ENCODE measurements around the gene PARL. TPM values are rescaled to one million over a fixed set of nuclear protein-coding genes. Genes with fewer than 3 reads are reported as not detected.

Gene PARL
- total and polyA plus RNA-seq, 2 donors (not counting 3 experiments of a cell fraction or from before 2014, with no cell fraction given), result 38.8 to 48.1 TPM

GRCh38 chr3:183920416-183920815, 35.7 kb upstream of the PARL start:
- no peaks in the 10 kb centered on the region for H3K79me2 ChIP-seq (ENCODE audit: control insufficient read depth, insufficient read depth, low read length)
- no peaks in the 10 kb centered on the region for H4K20me1 ChIP-seq (replicated peaks; ENCODE audit: control insufficient read depth, extremely low read depth, insufficient read depth, low read length)
- intact Hi-C loops (cut with micrococcal nuclease) (no loop called here), dilution Hi-C loops (cut with MboI; ENCODE audit: extremely low pct_ligation_motif_present, low sequenced_read_pairs) (no loop called here)
- BruUV-seq (replicated peaks), result no TSS peak
- TF ChIP-seq POLR2AphosphoS5 (IDR thresholded peaks at IDR 0.05; ENCODE audit: insufficient read depth, low read depth, low read length) (no peak), MYC (IDR thresholded peaks at IDR 0.05; ENCODE audit: low read depth, low read length) (no peak), POLR2A (IDR thresholded peaks at IDR 0.05; ENCODE audit: low read depth, low read length) (no peak), EZH2 (IDR thresholded peaks at IDR 0.05; ENCODE audit: borderline replicate concordance, low read depth, low read length, severe bottlenecking) (no peak), GATA2 (IDR thresholded peaks at IDR 0.05; ENCODE audit: insufficient read depth, insufficient read length, low read depth, low read length) (no peak), FOS (IDR thresholded peaks at IDR 0.05; ENCODE audit: borderline replicate concordance, insufficient read depth, low read length) (no peak), JUN (IDR thresholded peaks at IDR 0.05; ENCODE audit: borderline replicate concordance, insufficient read depth, insufficient read length, low read depth) (no peak), CTCF (IDR thresholded peaks at IDR 0.05; ENCODE audit: extremely low read depth in 1 of 2, insufficient read depth in 1 of 2, low read depth in 1 of 2, low read length in 2 of 2) (no peak), MAX (IDR thresholded peaks at IDR 0.05; ENCODE audit: insufficient read depth, insufficient read length) (no peak)
- H3K27me3 ChIP-seq (ENCODE audit: control insufficient read depth in 2 of 2, insufficient read depth in 2 of 2, low read length in 2 of 2), result no peaks in the 10 kb centered on the region
- DNase-seq (ENCODE audit: low read depth, low spot score) (no peak), FAIRE-seq (no peak)
- H2AFZ ChIP-seq (ENCODE audit: low read depth, low read length), result no peak overlapping the region
- ChIA-PET CTCF (no interaction called here), POLR2A (no interaction called here)
- no peaks in the 10 kb centered on the region for H3K9me1 ChIP-seq (replicated peaks; ENCODE audit: control insufficient read depth, extremely low read depth, insufficient read depth, low read length)
- no peaks in the 10 kb centered on the region for H3K9me3 ChIP-seq (replicated peaks; ENCODE audit: control insufficient read depth, insufficient read depth, low read length)
- no peak overlapping the region for H3K4me2 ChIP-seq (ENCODE audit: insufficient read depth, low read length)
- H3K4me3 ChIP-seq (replicated peaks in 1 of 3; ENCODE audit: insufficient read depth in 1 of 3, low read depth in 1 of 3, low read length in 3 of 3), result no peak overlapping the region
- H3K4me1 ChIP-seq (ENCODE audit: control insufficient read depth, extremely low read depth, insufficient read depth, low read length), result no peaks in the 10 kb centered on the region
- no peak overlapping the region for H3K9ac ChIP-seq (replicated peaks; ENCODE audit: extremely low read depth, insufficient read depth, low read length)
- H3K36me3 ChIP-seq (ENCODE audit: control insufficient read depth in 2 of 2, extremely low read depth in 1 of 2, insufficient read depth in 2 of 2, low read length in 2 of 2), result peaks cover 2 to 13% of the 10 kb centered on the region in 2 experiments
- no peak overlapping the region for H3K27ac ChIP-seq (ENCODE audit: insufficient read depth, low read depth, low read length)

All from endothelial cell of umbilical vein (primary cell).